Astrocyte of the hippocampus (primary cell): ENCODE results near the gene NABP2.
"Not testable (repeated sequence)": the region's sequence is repeated elsewhere in the genome, so short reads cannot be mapped to it uniquely, and the experiment has no call there.

Experiments
- DNase-seq: peaks from one replicate; pipeline ENCODE4 v3.0.0; 2011; ENCODE audit warnings: low read depth, low spot score

Gene NABP2

DNA sequence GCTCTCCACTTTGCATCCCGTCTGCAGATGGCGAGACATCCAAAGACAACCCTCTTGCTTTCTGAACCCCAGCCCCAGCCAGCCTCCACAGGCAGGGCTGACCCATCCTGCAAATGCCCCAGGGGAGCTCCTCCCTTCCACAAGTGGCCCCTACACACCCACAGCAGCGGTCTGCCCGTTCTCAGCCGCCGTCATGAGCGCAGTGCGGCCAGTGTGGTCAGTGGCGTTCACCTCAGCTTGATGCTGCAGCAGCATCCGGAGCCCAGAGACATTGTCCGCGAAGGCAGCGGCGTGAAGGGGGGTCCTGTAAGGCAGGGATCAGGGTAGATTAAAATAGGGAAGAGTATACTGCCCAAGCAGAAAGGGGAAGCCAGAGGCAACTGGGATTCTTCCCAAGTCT lies 20.4 kb downstream of the NABP2 start:
- no peak for DNase-seq

DNA sequence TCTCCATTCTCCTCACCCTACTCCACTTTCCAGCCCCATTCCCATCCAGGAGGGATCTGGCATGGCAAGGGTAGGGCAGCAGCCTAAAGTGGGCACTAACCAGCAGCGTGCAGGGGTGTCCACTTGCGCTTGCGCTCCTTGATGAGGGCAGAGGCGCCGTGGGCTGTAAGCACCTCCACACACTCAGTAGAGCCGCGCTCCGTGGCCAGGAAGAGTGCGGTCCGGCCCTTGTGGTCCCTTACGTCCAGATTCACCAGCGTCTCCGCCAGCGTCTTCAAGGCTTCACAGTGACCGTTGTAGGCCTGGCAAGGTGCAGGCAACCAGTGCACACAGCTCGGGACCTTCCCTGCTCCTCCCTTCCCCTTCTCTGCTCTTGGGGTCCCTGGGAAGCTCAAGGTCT lies 23.8 kb downstream of the NABP2 start:
- no peak for DNase-seq

DNA sequence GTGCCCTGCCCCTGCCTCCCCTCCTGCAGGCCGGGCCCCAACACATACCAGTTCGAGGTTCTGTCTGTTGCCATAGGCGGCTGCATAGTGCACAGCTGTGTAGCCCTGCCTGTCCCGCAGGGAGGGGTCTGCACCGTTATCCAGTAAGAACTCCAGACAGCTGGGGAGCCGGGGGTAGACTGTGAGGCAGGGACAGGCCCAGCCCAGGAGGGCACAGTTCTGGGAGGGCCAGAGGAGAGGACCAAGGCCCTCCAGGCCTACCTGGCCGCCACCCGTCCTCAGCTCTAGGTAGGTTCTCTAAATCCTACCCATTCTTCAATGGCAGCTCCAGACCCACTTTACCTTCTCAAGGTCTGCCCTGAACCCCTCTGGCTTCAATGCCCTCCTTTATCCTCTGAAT lies 24.6 kb downstream of the NABP2 start:
- DNase-seq, result no peak

DNA sequence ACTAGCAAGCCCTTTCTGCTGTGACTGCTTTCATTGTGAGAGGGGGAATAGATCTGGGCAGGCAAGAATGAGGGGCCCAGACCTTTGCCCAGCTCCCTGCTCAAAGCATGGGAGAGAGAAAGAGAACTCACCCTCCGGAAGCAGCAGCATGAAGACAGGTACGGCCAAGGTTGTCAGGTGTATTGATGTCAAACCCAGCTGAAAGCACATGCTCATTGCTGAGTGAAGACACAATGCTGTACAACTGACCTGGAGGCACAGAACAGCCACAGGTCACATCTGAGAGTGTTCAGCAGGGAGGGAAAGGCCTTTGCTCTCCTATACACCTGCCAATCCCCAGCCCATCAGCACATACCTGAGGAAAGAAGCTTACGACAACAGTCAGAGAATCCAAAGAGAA lies 28.5 kb downstream of the NABP2 start:
- no peak for DNase-seq

DNA sequence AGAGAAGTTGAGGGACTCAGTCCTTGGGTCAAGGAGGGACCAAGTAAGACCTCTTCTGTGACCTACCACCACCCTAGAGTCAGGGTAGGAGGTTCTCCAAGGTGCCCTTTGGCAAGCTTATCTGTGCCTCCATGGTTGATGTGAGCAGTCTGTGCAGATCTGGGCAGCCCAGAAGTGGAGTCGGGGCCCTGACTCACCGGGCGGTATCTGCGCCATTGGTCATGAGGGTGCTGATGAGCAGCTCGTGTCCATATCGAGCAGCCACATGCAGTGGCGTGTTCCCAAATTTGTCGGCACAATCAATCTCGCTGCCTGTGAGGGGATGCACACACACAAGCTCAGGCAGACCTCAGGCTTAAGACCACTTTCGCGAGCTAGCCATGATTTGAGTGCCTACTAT lies 28.9 kb downstream of the NABP2 start:
- DNase-seq, result no peak

DNA sequence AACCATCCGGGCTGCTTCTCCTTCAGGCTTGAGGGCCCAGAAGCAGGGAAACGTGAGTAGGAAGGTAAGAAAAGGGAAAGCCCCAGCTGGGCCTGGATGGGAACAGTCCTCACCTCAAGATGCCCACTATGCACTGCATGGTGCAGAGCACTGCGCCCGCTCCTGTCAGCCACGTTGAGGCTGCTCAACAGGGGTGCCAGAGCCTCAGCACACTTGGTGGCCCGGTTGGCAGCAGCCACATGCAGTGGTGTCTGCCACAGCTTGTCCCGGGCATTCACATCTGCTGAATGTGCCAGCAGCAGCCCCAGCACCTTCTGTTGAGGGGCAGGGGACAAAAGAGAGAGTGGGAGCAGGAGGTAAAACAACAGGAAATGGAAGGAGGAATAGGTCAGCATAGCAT lies 31.5 kb downstream of the NABP2 start:
- DNase-seq, result no peak

DNA sequence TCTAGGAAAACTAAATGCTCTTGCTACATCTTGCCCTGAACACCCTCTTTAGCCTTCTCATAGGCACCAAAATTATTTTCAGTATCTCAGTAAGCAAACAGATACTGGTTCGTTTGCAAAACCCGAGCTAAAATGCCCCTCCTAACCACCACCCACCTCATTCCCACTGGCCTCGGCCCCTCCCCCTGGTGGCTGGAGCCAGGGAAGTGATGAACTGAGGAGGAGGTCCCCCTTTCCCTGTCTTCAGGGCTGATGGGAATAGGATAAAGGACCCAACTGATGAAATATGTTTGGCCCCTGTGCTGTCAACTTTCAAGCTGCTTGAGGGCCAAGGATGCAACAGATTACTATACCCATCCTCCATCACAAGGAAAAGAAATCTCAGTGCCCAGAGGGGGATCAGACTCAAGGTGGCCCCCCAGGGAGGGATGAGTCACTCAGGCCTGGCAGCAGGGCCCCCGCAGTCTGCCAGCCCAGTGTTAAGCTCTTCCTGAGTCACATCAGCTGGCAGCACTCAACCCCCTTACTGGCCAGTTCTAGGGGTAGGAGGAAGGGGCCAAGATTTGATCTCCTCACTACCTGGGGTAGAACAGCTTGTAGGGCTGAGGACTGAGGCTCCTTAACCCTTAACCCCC lies 32.3 kb downstream of the NABP2 start:
- DNase-seq, result peak; percentile 72

DNA sequence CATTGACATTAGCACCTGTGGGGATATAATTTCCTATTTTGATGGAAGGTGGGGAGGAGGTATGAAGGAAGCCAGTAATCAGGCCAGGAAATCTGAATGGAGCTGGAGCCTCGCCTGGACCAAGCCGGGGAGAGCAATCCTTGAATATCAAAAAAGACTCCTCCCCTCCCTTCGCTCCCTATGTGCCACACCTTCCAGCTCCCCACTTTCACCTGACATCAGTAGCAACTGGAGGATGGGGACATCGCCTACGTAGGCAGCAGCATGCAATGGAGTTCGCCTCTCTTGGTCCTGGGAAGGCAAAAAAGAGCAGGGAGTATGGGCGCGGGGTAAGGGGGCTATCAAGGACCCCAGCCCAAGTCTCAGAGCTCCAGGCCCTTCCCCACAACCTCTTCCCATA lies 32.9 kb downstream of the NABP2 start:
- no peak for DNase-seq

DNA sequence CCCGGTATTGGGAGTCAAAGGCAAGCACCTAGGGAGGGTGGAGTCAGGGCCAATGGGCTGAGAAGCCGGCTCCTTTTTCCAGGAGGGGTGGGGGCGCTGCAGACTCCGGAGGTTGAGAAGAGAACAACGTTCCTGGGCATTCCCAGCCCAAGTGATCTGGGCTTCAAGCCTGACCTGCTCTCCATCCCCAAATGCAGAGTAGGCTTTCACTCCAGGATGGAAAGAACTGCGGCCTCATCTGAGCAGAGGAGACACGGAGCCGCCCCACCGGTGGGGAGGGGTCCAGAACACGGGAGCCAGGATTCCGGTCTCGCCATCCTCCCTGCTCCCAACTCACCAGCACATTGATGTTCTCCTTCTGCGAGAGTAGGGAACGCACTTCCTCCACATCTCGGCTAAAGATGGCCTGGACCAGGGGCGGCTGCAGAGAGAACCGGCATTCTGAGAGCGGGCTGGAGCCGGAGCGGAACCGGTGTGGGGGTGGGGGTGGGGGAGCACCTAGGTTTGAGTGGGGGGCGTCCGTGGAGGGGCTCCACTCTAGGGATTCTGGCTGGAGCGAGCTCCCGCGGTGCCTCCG lies 33.4 kb downstream of the NABP2 start:
- DNase-seq, result peak; percentile 65

DNA sequence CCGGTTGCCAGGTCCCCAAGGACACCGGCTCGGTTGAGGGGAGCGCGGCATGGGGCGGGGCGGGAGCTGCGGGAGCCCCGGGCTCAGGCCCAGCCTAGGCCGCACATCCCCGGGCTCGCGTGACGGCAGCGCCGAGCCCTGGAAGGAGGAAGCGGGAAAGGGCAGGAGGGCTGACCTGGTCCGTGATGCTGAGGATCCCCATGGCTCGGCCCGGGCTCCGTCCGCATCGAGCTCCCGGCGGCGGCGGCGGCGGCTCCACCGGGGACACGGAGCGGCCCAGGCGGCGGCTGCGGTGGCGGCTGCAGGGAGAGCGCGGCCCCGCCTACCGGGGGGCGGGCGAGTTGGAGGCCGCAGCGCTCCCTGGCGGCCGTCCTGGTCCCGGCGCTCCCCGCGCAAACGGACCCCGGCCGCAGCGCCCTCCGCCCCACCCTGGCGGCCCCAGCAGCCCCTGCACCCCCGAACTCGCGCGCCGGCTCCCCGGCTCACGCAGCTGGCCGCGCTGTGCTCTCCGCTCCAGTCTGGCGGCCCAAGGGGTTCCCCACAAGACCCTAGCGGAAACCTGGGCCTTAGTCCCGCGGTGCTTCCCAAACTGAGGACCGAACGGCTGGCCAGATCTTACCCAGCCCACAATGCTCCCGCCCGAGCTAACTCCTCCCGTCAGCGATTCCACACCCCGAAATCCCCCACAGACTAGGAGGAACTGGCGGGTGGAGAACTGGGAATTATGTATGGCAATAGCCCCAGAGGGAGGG lies 34.1 kb downstream of the NABP2 start, which contains the start of gene ANKRD52:
Gene ANKRD52 (minus strand): TSS at position 317 of the 752 bp plus-strand sequence. CDS start 115 bp downstream, at position 202.
- DNase-seq, result peak; percentile 93

DNA sequence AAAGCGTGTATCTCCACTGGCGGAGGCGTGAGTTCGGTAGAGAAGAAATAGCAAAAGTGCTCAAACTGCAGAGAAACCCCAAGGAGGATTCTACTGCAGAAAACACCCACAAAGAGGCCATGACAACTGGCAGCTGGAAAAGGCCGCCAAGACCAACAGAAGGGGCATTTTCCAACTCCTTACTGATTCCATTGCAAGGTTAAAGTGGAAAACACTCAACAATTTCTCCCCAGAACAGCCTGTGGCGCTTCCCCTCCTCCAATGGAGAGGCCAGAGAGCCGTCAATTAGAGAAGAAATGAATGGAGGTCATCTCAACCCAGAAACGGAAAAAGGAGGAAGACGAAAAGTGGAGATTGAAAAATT lies 34.7 kb downstream of the NABP2 start:
- no peak for DNase-seq

DNA sequence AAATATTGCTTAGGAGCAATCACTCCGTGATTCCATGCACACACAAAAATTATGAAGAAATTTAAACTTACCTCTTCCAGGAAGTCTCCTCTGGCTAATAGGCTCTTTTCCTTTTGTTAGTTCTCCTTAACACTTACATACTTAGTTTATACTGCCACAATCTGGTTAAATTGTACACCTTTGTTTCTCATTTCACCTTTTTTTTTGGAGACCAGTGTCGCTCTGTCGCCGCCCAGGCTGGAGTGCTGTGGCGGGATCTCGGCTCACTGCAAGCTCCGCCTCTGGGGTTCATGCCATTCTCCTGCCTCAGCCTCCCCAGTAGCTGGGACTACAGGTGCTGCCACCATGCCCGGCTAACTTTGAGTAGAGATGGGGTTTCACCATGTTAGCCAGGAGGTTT lies 36.2 kb downstream of the NABP2 start:
- DNase-seq, result no peak

DNA sequence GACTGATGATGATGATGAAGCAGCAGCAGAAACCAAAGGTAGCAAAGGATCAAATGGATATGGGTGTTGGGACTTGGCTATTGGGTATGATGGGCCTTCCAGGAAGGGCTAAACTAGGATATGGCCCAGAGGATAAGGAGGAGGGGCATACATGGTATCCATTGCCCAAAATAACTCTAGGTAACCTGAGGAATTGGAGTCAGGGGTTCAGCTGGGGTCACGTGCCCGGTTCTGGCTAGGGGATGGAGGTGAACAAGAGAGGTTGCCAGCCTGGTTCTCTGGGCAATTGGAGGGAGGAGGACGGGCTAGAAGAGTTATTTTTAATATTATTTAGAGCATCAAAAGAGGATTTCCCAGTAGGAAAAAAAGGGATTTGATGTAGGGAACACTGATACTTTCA lies 36.8 kb downstream of the NABP2 start:
- DNase-seq, result no peak

DNA sequence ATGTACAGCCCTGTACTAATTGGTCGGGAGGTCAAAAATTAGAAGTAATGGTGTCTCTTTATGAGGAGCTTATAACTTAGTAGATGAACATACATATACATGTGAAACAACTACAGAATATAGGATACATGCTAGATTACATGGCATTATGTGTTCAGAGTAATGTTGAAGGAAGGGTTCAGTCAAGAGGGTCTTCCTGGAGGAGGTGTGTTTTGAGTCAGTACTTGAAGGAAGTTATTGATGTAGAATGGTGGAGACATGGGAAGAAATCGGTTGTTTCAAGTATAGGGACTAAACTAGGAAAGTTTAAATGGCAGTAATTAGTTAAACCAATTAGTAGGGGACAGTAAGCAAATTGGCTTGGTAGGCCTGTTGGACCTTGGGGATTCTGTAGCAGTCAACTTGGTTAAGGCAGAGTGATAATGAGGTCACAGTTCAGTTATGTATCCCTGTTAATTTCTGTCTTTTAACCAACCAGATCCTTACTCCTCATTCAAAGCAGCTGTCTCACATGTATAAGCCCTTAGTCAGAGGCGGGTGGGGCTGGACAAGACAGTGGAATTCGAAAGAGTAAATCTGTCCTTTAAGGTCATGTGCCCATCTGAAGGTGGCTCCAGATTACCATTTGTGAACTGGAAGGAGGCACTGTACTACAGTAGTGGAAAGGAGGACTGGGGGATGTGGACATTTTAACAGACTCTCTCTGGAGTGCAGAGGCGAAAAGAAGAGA lies 37.5 kb downstream of the NABP2 start:
- DNase-seq, result peak; percentile 29

DNA sequence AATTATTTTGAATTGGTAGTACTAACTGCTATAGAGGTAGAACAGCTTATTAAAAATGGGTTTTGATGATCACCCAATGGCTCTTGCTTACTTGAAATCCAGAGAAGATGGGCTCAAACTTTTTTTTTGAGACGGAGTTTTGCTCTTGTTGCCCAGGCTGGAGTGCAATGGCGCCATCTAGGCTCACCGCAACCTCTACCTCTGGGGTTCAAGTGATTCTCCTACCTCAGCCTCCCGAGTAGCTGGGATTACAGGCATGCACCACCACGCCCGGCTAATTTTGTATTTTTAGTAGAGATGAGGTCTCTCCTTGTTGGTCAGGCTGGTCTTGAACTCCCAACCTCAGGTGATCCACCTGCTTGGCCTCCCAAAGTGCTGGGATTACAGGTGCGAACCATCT lies 38.8 kb downstream of the NABP2 start:
- DNase-seq, result not testable (repeated sequence)

DNA sequence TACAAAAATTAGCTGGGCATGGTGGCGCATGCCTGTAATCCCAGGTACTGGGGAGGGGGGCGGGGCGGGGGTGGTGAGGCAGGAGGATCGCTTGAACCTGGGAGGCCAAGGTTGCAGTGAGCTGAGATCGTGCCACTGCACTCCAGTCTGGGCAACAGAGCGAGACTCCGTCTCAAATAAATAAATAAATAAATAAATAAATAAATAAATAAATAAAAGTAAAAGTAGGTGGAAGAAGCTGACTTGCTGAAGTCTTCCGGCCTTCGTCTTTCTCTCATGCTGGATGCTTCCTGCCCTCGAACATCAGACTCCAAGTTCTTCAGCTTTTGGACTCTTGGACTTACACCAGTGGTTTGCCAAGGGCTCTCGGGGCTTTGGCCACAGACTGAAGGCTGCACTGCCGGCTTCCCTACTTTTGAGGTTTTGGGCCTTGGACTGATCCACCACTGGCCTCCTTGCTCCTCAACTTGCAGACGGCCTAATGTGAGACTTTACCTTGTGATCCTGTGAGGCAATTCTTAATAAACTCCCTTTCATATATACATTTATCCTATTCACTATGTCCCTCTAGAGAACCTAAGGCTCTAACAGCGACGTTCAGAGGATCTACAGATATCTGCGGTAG lies 42.0 kb downstream of the NABP2 start:
- DNase-seq, result not testable (repeated sequence)

DNA sequence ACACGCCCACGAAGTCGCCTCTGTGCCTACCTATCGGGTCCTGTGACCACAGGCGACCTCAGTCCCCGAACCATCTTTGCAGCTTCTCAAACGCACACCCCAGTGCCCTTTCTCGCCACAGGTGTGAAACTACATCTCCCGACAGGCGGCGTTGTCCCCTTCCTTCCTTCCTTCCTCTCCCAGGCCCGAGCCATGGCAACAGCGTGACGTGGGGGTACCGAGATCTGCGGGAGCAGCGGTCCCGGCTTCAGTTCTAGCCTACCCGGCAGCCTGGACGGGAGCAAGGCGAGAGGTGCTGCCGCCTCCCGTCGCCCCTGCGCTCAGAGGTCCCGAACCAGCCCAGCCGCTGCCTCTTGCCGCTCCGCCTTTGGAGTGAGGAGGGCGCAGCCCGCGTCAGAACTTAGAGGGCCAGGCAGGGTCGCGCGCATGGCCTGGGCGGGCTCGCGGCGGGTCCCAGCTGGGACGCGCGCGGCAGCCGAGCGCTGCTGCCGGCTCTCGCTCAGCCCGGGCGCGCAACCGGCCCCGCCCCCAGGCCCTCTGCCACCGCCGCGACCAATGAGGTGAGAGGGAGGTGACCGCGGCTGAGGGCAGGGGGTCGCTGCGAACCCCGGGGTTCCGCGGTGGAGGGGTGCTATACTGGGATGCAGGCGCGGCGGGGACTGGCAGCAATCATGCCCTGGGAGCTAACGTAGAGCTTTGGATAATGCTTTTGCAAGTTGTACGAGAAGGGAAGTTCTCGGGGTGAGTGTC lies 42.7 kb downstream of the NABP2 start, which contains the start of gene COQ10A:
Gene COQ10A (plus strand): TSS at position 250 of the 750 bp plus-strand sequence. CDS start 177 bp downstream, at position 427.
- DNase-seq, result peak; percentile 94

DNA sequence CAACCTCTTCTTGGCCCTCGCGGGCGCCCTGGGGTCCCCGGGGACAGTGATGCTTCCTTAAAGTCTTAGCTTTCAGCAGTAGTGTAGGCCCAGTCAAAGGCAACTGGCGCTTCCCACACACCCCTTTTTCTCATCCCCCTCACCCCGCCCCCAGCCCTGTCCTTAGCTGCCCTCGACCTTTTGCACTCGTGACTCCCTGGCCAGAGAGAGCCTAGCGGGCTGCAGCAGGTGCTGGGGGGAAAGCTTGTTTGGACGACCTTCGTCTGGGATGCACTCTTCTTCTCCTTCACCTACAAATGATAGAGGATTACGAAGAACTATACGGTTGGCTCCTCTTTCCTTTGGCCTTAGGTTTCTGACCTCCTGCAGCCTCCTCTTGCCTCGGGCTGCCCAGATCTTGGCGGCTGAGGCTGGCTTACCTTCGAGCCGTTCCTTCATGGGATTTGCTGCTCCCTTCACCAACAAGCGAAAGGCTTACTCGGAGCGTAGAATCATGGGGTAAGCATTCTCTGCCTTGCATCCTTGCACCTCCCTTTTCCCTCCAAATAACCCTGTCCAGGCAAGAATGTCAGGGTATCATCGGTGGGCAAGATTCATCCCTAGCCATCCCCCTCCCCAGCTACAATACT lies 43.4 kb downstream of the NABP2 start:
- DNase-seq, result no peak

DNA sequence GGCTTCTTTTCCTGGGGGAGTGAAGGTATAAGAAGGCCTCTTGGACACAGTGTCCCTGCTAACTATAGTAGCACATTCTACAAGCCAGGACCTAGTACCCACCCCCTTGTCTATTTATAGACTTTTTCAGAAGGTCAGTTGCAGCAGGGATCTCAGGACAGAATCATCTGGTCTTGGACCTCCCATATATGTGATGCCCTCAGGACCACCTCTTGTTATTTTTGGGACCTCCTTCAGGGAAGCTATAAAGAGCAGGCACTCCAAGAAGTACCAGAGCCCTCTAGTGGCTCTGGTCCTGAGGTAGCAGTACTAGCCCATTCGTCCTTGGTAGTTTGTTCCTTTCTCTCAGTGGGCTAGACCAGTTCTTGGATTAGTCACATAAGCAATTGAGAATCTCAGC lies 46.9 kb downstream of the NABP2 start:
- DNase-seq, result peak; percentile 40

DNA sequence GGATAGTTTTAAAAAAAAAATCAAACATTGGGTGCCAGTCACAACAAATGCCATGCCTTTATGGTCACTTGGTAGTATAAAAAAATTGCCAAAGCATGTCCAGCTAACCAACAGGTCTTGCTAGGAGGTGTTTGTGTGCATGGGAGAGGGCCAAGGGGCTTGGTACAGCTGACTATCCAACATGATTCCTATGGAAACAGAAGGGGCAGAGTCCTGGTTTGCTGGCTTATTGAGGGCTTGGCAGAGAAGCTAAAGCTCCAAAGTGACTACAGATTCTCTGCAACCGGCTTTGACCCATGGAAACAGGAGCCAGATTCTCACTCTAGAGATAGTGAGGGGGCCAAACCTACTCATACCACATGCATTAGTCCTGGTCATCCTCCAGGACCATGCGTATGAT lies 48.3 kb downstream of the NABP2 start:
- not testable (repeated sequence) for DNase-seq

DNA sequence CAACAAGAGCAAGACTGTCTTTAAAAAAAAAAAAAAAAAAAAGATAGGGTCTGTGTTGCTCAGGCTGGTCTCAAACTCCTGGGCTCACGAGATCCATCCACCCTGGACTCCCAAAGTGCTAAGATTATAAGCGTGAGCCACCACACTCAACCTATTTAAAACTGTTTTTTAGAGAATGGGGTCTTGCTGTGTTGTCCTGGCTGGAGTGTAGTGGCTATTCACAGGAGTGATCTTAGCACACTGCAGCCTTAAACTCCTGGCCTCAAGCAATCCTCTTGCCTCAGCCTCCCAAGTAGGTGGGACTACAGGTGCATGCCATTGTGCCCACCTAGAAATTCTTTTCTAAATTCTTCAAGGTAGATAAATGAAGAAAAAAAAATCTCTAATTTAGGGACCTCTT lies 50.2 kb downstream of the NABP2 start:
- DNase-seq, result no peak
